HepG2 (cell line): ENCODE measurements around the gene ZBTB9. TPM values are rescaled to one million over a fixed set of nuclear protein-coding genes. Genes with fewer than 3 reads are reported as not detected.

ENCODE experiments used
- ATAC-seq: fragments of 200-7000 bp; cut with Tn5 transposase; 3 replicates; pipeline ENCODE4 v1.9.1; 2020; ENCODE audit warnings: mild to moderate bottlenecking, moderate library complexity
- BruUV-seq: library from RNA; stranded (reverse); fragments of 400-500 nt; replicated peaks from 2 replicates; lab custom pipeline; 2021; lab: Mats Ljungman, UMichigan
- CTCF ChIA-PET: fragments of 300-600 bp; formaldehyde crosslinking; extraction: SDS; loops from one replicate; lab custom pipeline; 2021; ENCODE audit warnings: low total read pairs, inconsistent platforms, low intra/inter-chr PET ratio; lab: Yijun Ruan, JAX
- POLR2A ChIA-PET: fragments of 350-600 bp; sonication (Branson Sonifier 250); formaldehyde crosslinking; loops from one replicate; lab custom pipeline; 2020; ENCODE audit warnings: antibody characterized with exemption, inconsistent platforms; lab: Yijun Ruan, JAX
- DNase-seq: peaks from one replicate; pipeline ENCODE4 v3.0.0-alpha.2; 2015; ENCODE audit warnings: low spot score
- FAIRE-seq: peaks from 3 replicates; lab custom pipeline; 2011; peaks lifted over from hg19 to GRCh38; lab: Jason Lieb, UNC
- H2AFZ ChIP-seq: one replicate; pipeline ENCODE4 v1.6.1; 2011; ENCODE audit warnings: low read length, inconsistent platforms
- H3K27ac ChIP-seq: fragments of 300-600 bp; 3 replicates; pipeline ENCODE4 v1.8.0; 2011; ENCODE audit warnings: mixed run types, mild to moderate bottlenecking, mixed read lengths, low read length, inconsistent platforms; ENCODE audit not compliant: insufficient read depth; ENCODE audit errors: extremely low read length
- H3K27me3 ChIP-seq, 2 experiments: fragments of 200-600 bp in 1 of 2; 2 replicates in 1 of 2; 3 replicates in 1 of 2; pipeline versions ENCODE4 v1.6.0 to v1.8.0; 2011; ENCODE audit warnings: low read length in 2 of 2, mild to moderate bottlenecking in 2 of 2, moderate library complexity in 2 of 2, inconsistent platforms in 1 of 2; ENCODE audit not compliant: insufficient read depth in 2 of 2, control insufficient read depth in 1 of 2
- H3K36me3 ChIP-seq, 2 experiments: fragments of 200-600 bp in 1 of 2; replicated peaks in 1 of 2; 2 replicates in 1 of 2; 3 replicates in 1 of 2; pipeline versions ENCODE4 v1.5.1 to v1.8.0; 2011; ENCODE audit warnings: low read length in 2 of 2, inconsistent platforms in 1 of 2; ENCODE audit not compliant: insufficient read depth in 2 of 2, control insufficient read depth in 1 of 2
- H3K4me1 ChIP-seq: 2 replicates; pipeline ENCODE4 v1.5.1; 2012; ENCODE audit warnings: low read length, inconsistent platforms; ENCODE audit not compliant: insufficient read depth
- H3K4me2 ChIP-seq: 2 replicates; pipeline ENCODE4 v1.6.0; 2011; ENCODE audit warnings: low read depth, low read length, inconsistent platforms
- H3K4me3 ChIP-seq, 3 experiments: fragments of 200-600 bp in 1 of 3; sonication (generic), shearing (Covaris generic) in 1 of 3; replicated peaks in 1 of 3; 2 replicates each; pipeline ENCODE4 v1.5.1; 2011 to 2016; ENCODE audit warnings: low read length in 3 of 3, inconsistent platforms in 2 of 3, low read depth in 2 of 3, mild to moderate bottlenecking in 2 of 3, control low read depth in 1 of 3, mixed read lengths in 1 of 3; ENCODE audit not compliant: insufficient read depth in 1 of 3
- H3K79me2 ChIP-seq: one replicate; pipeline ENCODE4 v1.6.1; 2011; ENCODE audit warnings: low read length, inconsistent platforms; ENCODE audit not compliant: insufficient read depth
- H3K9ac ChIP-seq: 2 replicates; pipeline ENCODE4 v1.6.0; 2011; ENCODE audit warnings: mild to moderate bottlenecking, low read depth, low read length, inconsistent platforms; ENCODE audit not compliant: insufficient read depth
- H3K9me3 ChIP-seq: 2 replicates; pipeline ENCODE4 v1.5.1; 2012; ENCODE audit warnings: mild to moderate bottlenecking, low read length
- H4K20me1 ChIP-seq: 2 replicates; pipeline ENCODE4 v1.6.0; 2011; ENCODE audit warnings: inconsistent platforms, mild to moderate bottlenecking, low read length, moderate library complexity; ENCODE audit not compliant: insufficient read depth
- KDM1A ChIP-seq: IDR thresholded peaks from 2 replicates; pipeline ENCODE4 v1.6.1; 2016; ENCODE audit warnings: missing compliant biosample characterization
- NFYB ChIP-seq: sonication (generic); formaldehyde crosslinking; IDR thresholded peaks from 2 replicates; pipeline ENCODE4 v1.4.0; 2020; ENCODE audit warnings: missing genetic modification reagents
- NPAS2 ChIP-seq: sonication (generic); formaldehyde crosslinking; IDR thresholded peaks from 2 replicates; pipeline ENCODE4 v1.8.0; 2022; ENCODE audit warnings: mild to moderate bottlenecking, missing genetic modification reagents, borderline replicate concordance
- PHF5A ChIP-seq: IDR thresholded peaks from one replicate; pipeline ENCODE4 v1.6.1; 2018; ENCODE audit warnings: low read depth, missing genetic modification reagents; ENCODE audit not compliant: unreplicated experiment
- ZNF562 ChIP-seq: sonication (generic); formaldehyde crosslinking; IDR thresholded peaks from 2 replicates; pipeline ENCODE4 v1.8.0; 2022; ENCODE audit warnings: missing genetic modification reagents, borderline replicate concordance
- ZNF660 ChIP-seq: sonication (generic); formaldehyde crosslinking; IDR thresholded peaks from 2 replicates; pipeline ENCODE4 v1.5.1; 2020; ENCODE audit warnings: mild to moderate bottlenecking, low read depth, missing genetic modification reagents, borderline replicate concordance
- WGBS: methylation state at CpG from one replicate; pipeline ENCODE4 v1.1.6; 2017; ENCODE audit warnings: low lambda C conversion rate; 5-methylcytosine and 5-hydroxymethylcytosine counted together
- in situ Hi-C: cut with HindIII; loops from 2 replicates; pipeline ENCODE4 v1.10.0; 2017; ENCODE audit warnings: low pct_unique_long_range_greater_than_20kb; ENCODE audit not compliant: extremely low pct_ligation_motif_present
- intact Hi-C: fragments of 100-400 bp; cut with micrococcal nuclease; formaldehyde crosslinking; loops from one replicate; pipeline ENCODE4 v1.10.0; 2022; ENCODE audit not compliant: unreplicated experiment
- polyA plus RNA-seq, 8 experiments: library from polyadenylated mRNA; depleted of rRNA in 3 of 8; stranded (reverse) in 7 of 8; unstranded in 1 of 8; fragments of >200 nt; fragmentation: Illumina TruSeq in 4 of 8; extraction: Trizol in 4 of 8; gene quantifications; 2 replicates each; pipeline versions ENCODE4 v1.2.1 to v1.2.3, GENCODE V29; 2011 to 2016; ENCODE audit warnings: low read depth in 4 of 8, missing spikeins in 1 of 8, mixed read lengths in 1 of 8; ENCODE audit not compliant: insufficient read depth in 1 of 8
- total RNA-seq, 5 experiments: library from RNA; depleted of rRNA; stranded (reverse); fragments of >200 nt; fragmentation: Illumina TruSeq; extraction: Trizol; gene quantifications; 2 replicates each; pipeline ENCODE4 v1.2.3, GENCODE V29; 2016; ENCODE audit warnings: low read depth in 1 of 5
- TF ChIP-seq, protein P1 (sequence below): sonication (generic); formaldehyde crosslinking; IDR thresholded peaks from 2 replicates; pipeline ENCODE4 v1.5.0; 2020; ENCODE audit warnings: mild to moderate bottlenecking, missing genetic modification reagents
- TF ChIP-seq, protein P2 (sequence below): sonication (generic); formaldehyde crosslinking; IDR thresholded peaks from 2 replicates; pipeline ENCODE4 v1.4.0; 2020; ENCODE audit warnings: missing genetic modification reagents

Gene ZBTB9
- total and polyA plus RNA-seq, 2 of the 13 experiments (the other 11 are each of a cell fraction or from before 2014, with no cell fraction given) = 5.3 to 9.2 TPM

DNA sequence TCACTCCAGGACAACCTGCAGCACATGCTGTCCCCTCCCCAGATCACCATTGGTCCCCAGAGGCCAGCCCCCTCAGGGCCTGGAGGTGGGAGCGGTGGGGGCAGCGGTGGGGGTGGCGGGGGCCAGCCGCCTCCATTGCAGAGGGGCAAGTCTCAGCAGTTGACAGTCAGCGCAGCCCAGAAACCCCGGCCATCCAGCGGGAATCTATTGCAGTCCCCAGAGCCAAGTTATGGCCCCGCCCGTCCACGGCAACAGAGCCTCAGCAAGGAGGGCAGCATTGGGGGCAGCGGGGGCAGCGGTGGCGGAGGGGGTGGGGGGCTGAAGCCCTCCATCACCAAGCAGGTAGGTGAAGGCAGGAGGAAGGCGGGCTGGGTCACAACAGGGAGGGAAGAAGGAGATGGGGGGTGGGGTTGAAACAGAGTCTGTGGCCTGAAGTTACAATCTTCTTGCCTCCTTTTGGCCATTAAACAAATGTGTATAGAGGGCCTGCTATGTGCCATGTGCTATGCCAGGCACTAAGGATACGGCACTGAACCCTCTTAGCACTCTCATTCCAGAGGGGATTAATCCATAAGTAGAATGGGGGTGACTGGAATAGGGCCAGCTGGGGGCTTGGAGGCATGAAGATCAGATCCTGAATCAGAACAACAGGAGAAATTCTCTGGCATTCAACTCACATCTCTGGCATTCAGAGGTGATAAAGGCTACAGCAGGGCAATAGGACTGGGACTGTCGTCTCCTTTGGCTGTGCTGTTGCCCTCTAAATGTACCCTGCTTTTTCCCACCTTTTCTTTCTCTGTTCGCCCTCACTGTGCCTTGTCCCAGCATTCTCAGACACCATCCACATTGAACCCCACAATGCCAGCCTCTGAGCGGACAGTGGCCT, 10.5 kb upstream of the ZBTB9 start (continued):
- no peak for TF ChIP-seq ZNF660 (CRISPR knock-in tag)

DNA sequence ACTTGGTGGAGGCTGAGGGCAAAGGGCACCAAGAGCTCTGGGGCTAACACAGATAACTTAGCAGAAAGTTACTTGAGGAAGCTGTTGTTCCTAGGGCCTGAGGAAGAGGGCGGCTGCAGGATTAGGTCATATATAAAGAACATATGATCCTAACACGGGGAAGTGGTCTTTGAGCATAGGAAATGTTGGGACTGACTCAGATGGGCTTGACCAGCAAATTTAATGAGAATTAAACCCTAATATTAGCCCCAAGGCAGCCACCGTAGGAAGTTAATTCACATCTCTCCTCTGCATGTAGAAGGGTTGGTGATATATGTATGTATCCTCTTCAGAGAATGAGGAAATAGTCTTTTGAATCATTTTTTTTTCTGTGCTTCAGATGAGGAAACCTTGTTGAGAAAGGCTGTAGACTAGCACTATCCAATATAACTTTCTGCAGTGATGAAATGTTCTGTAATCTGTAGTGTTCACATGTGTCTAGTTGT, 9.2 kb upstream of the ZBTB9 start:
- CTCF ChIA-PET = no interaction called here
- no peak for DNase-seq

More for the DNA sequence above, 9.2 kb upstream of the ZBTB9 start:
- intact Hi-C loops = no loop called here
- Histone ChIP-seq H3K4me2 (no peak overlapping the region), H3K9me3 (no peaks in the 10 kb centered on the region), H3K27ac (no peak overlapping the region), H2AFZ (no peak overlapping the region), H3K27me3 (no peaks in the 10 kb centered on the region; a peak in 1 of 5 replicates), H3K36me3 (no peaks in the 10 kb centered on the region), H3K4me3 (no peak overlapping the region), H3K79me2 (no peaks in the 10 kb centered on the region)
- in situ Hi-C loops = no loop called here
- FAIRE-seq (no peak), ATAC-seq (no peak)
- TF ChIP-seq PHF5A = no peak
- TF ChIP-seq, protein P1, sequence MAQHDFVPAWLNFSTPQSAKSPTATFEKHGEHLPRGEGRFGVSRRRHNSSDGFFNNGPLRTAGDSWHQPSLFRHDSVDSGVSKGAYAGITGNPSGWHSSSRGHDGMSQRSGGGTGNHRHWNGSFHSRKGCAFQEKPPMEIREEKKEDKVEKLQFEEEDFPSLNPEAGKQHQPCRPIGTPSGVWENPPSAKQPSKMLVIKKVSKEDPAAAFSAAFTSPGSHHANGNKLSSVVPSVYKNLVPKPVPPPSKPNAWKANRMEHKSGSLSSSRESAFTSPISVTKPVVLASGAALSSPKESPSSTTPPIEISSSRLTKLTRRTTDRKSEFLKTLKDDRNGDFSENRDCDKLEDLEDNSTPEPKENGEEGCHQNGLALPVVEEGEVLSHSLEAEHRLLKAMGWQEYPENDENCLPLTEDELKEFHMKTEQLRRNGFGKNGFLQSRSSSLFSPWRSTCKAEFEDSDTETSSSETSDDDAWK (CRISPR knock-in tag) = no peak
- TF ChIP-seq, protein P2, sequence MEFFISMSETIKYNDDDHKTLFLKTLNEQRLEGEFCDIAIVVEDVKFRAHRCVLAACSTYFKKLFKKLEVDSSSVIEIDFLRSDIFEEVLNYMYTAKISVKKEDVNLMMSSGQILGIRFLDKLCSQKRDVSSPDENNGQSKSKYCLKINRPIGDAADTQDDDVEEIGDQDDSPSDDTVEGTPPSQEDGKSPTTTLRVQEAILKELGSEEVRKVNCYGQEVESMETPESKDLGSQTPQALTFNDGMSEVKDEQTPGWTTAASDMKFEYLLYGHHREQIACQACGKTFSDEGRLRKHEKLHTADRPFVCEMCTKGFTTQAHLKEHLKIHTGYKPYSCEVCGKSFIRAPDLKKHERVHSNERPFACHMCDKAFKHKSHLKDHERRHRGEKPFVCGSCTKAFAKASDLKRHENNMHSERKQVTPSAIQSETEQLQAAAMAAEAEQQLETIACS (CRISPR knock-in tag) = no peak
- no peak for TF ChIP-seq ZNF562 (CRISPR knock-in tag)
- TF ChIP-seq KDM1A (CRISPR knock-in tag) = no peak
- no peak for TF ChIP-seq NFYB (CRISPR knock-in tag)
- no peak for TF ChIP-seq NPAS2 (CRISPR knock-in tag)
- TF ChIP-seq, all 625 proteins: peak for 0
- BruUV-seq = no TSS peak
- Histone ChIP-seq H3K9ac (no peak overlapping the region), H4K20me1 (no peaks in the 10 kb centered on the region), H3K4me1 (no peaks in the 10 kb centered on the region)
- POLR2A ChIA-PET = interaction anchor here (3.2 kb wide), 1 partner anchor 9 kb away, joined by 13 read pairs; the partner anchor contains the start of gene ZBTB9
- WGBS = 69% methylated on average over 3 of the region's 3 CpGs
